ENCODE measurements around the gene GOLGA5. TPM values are rescaled to one million over a fixed set of nuclear protein-coding genes. Genes with fewer than 3 reads are reported as not detected.
"Not testable (repeated sequence)": the region's sequence is repeated elsewhere in the genome, so short reads cannot be mapped to it uniquely, and the experiment has no call there.

The GOLGA5 gene
- total and polyA plus RNA-seq, 2 donors (not counting 3 experiments of a cell fraction or from before 2014, with no cell fraction given): 16.3 to 28.9 TPM

- DNase-seq (ENCODE audit: low read depth, low spot score): no peak
- no peak for FAIRE-seq
- Histone ChIP-seq H4K20me1 (replicated peaks; ENCODE audit: control insufficient read depth, extremely low read depth, insufficient read depth, low read length) (no peaks in the 10 kb centered on the region), H3K4me3 (replicated peaks in 1 of 3; ENCODE audit: insufficient read depth in 1 of 3, low read depth in 1 of 3, low read length in 3 of 3) (no peak overlapping the region), H3K27me3 (ENCODE audit: control insufficient read depth in 2 of 2, insufficient read depth in 2 of 2, low read length in 2 of 2) (no peaks in the 10 kb centered on the region), H3K9me3 (replicated peaks; ENCODE audit: control insufficient read depth, insufficient read depth, low read length) (no peaks in the 10 kb centered on the region), H3K9me1 (replicated peaks; ENCODE audit: control insufficient read depth, extremely low read depth, insufficient read depth, low read length) (no peaks in the 10 kb centered on the region), H2AFZ (ENCODE audit: low read depth, low read length) (no peak overlapping the region), H3K36me3 (ENCODE audit: control insufficient read depth in 2 of 2, extremely low read depth in 1 of 2, insufficient read depth in 2 of 2, low read length in 2 of 2) (no peaks in the 10 kb centered on the region), H3K27ac (ENCODE audit: insufficient read depth, low read depth, low read length) (no peak overlapping the region), H3K4me2 (ENCODE audit: insufficient read depth, low read length) (no peak overlapping the region), H3K4me1 (ENCODE audit: control insufficient read depth, extremely low read depth, insufficient read depth, low read length) (no peaks in the 10 kb centered on the region), H3K9ac (replicated peaks; ENCODE audit: extremely low read depth, insufficient read depth, low read length) (no peak overlapping the region), H3K79me2 (ENCODE audit: control insufficient read depth, insufficient read depth, low read length) (no peaks in the 10 kb centered on the region)
- dilution Hi-C loops (cut with MboI; ENCODE audit: extremely low pct_ligation_motif_present, low sequenced_read_pairs) (no loop called here), intact Hi-C loops (cut with micrococcal nuclease) (no loop called here)
- ChIA-PET CTCF (no interaction called here), POLR2A (no interaction called here)
- BruUV-seq (replicated peaks): no TSS peak
- no peak for TF ChIP-seq GATA2 (IDR thresholded peaks at IDR 0.05; ENCODE audit: insufficient read depth, insufficient read length, low read depth, low read length)
- TF ChIP-seq POLR2A (IDR thresholded peaks at IDR 0.05; ENCODE audit: low read depth, low read length): no peak
- TF ChIP-seq FOS (IDR thresholded peaks at IDR 0.05; ENCODE audit: borderline replicate concordance, insufficient read depth, low read length): no peak
- TF ChIP-seq, protein P1, sequence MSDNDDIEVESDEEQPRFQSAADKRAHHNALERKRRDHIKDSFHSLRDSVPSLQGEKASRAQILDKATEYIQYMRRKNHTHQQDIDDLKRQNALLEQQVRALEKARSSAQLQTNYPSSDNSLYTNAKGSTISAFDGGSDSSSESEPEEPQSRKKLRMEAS (IDR thresholded peaks at IDR 0.05; ENCODE audit: insufficient read depth, insufficient read length): no peak
- no peak for TF ChIP-seq EZH2 (IDR thresholded peaks at IDR 0.05; ENCODE audit: borderline replicate concordance, low read depth, low read length, severe bottlenecking)
- TF ChIP-seq, protein P2, sequence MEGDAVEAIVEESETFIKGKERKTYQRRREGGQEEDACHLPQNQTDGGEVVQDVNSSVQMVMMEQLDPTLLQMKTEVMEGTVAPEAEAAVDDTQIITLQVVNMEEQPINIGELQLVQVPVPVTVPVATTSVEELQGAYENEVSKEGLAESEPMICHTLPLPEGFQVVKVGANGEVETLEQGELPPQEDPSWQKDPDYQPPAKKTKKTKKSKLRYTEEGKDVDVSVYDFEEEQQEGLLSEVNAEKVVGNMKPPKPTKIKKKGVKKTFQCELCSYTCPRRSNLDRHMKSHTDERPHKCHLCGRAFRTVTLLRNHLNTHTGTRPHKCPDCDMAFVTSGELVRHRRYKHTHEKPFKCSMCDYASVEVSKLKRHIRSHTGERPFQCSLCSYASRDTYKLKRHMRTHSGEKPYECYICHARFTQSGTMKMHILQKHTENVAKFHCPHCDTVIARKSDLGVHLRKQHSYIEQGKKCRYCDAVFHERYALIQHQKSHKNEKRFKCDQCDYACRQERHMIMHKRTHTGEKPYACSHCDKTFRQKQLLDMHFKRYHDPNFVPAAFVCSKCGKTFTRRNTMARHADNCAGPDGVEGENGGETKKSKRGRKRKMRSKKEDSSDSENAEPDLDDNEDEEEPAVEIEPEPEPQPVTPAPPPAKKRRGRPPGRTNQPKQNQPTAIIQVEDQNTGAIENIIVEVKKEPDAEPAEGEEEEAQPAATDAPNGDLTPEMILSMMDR (IDR thresholded peaks at IDR 0.05; ENCODE audit: extremely low read depth in 1 of 2, insufficient read depth in 1 of 2, low read depth in 1 of 2, low read length in 2 of 2): no peak
Measured at GRCh38 chr14:92760524-92760805, 33.6 kb upstream of the GOLGA5 start.

- H4K20me1 ChIP-seq (replicated peaks; ENCODE audit: control insufficient read depth, extremely low read depth, insufficient read depth, low read length); H2AFZ ChIP-seq (ENCODE audit: low read depth, low read length); H3K4me3 ChIP-seq (replicated peaks in 1 of 3; ENCODE audit: insufficient read depth in 1 of 3, low read depth in 1 of 3, low read length in 3 of 3); CTCF ChIA-PET; dilution Hi-C loops (cut with MboI; ENCODE audit: extremely low pct_ligation_motif_present, low sequenced_read_pairs); H3K27ac ChIP-seq (ENCODE audit: insufficient read depth, low read depth, low read length); H3K9me1 ChIP-seq (replicated peaks; ENCODE audit: control insufficient read depth, extremely low read depth, insufficient read depth, low read length); DNase-seq (ENCODE audit: low read depth, low spot score); H3K9ac ChIP-seq (replicated peaks; ENCODE audit: extremely low read depth, insufficient read depth, low read length); H3K79me2 ChIP-seq (ENCODE audit: control insufficient read depth, insufficient read depth, low read length); H3K27me3 ChIP-seq (ENCODE audit: control insufficient read depth in 2 of 2, insufficient read depth in 2 of 2, low read length in 2 of 2); BruUV-seq (replicated peaks); H3K4me1 ChIP-seq (ENCODE audit: control insufficient read depth, extremely low read depth, insufficient read depth, low read length); H3K4me2 ChIP-seq (ENCODE audit: insufficient read depth, low read length); H3K9me3 ChIP-seq (replicated peaks; ENCODE audit: control insufficient read depth, insufficient read depth, low read length); H3K36me3 ChIP-seq (ENCODE audit: control insufficient read depth in 2 of 2, extremely low read depth in 1 of 2, insufficient read depth in 2 of 2, low read length in 2 of 2); intact Hi-C loops (cut with micrococcal nuclease): not testable (repeated sequence)
- peak; percentile 56 for FAIRE-seq
- POLR2A ChIA-PET: interaction anchor here (0.5 kb wide), 1 partner anchor 35 kb away, joined by 4 read pairs; no protein-coding TSS in a partner anchor
Measured at GRCh38 chr14:92763666-92764631, 30.2 kb upstream of the GOLGA5 start.

DNA sequence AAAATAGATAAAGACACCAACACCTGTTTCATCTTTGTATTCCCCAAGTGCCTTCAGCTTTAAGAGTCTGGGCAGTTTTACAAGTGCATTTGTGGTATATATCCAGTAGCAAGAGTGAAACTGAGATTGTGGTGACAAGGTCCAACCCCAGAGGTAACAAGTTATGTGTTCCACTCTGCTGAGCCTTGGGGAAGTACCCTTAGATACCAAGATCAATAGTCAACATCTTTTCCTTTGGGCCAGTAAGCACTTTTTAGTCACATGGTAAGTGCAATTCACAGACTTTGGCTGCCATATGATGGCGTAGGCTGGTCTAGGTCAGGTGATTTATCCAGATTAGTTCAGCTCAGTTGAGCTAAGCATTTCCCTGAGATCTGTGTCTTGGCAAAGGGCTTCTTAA, 25.9 kb upstream of the GOLGA5 start:
- H3K27ac ChIP-seq (ENCODE audit: insufficient read depth, low read depth, low read length); H3K9ac ChIP-seq (replicated peaks; ENCODE audit: extremely low read depth, insufficient read depth, low read length); intact Hi-C loops (cut with micrococcal nuclease); H2AFZ ChIP-seq (ENCODE audit: low read depth, low read length); H3K9me3 ChIP-seq (replicated peaks; ENCODE audit: control insufficient read depth, insufficient read depth, low read length); H3K36me3 ChIP-seq (ENCODE audit: control insufficient read depth in 2 of 2, extremely low read depth in 1 of 2, insufficient read depth in 2 of 2, low read length in 2 of 2); H4K20me1 ChIP-seq (replicated peaks; ENCODE audit: control insufficient read depth, extremely low read depth, insufficient read depth, low read length); DNase-seq (ENCODE audit: low read depth, low spot score); H3K79me2 ChIP-seq (ENCODE audit: control insufficient read depth, insufficient read depth, low read length); BruUV-seq (replicated peaks); FAIRE-seq; dilution Hi-C loops (cut with MboI; ENCODE audit: extremely low pct_ligation_motif_present, low sequenced_read_pairs); H3K27me3 ChIP-seq (ENCODE audit: control insufficient read depth in 2 of 2, insufficient read depth in 2 of 2, low read length in 2 of 2); H3K4me1 ChIP-seq (ENCODE audit: control insufficient read depth, extremely low read depth, insufficient read depth, low read length); H3K9me1 ChIP-seq (replicated peaks; ENCODE audit: control insufficient read depth, extremely low read depth, insufficient read depth, low read length); H3K4me2 ChIP-seq (ENCODE audit: insufficient read depth, low read length); H3K4me3 ChIP-seq (replicated peaks in 1 of 3; ENCODE audit: insufficient read depth in 1 of 3, low read depth in 1 of 3, low read length in 3 of 3); POLR2A ChIA-PET: not testable (repeated sequence)
- CTCF ChIA-PET: interaction anchor here (1.2 kb wide), 1 partner anchor 8 kb away, joined by 4 read pairs; no protein-coding TSS in a partner anchor

Data from endothelial cell of umbilical vein (primary cell).